ENCODE data around the gene PHETA2. TPM values are rescaled to one million over a fixed set of nuclear protein-coding genes. Genes with fewer than 3 reads are reported as not detected.
A peak's percentile ranks its signal among the peaks of the same experiment; 100 is the strongest.

PHETA2 gene
- total RNA-seq, 1 donor from 2014 or later, result 8.1 TPM

GRCh38 chr22:42066126-42066761, 7.8 kb upstream of the PHETA2 start:
- no peak for DNase-seq (ENCODE audit: low spot score in 2 of 2, unreplicated experiment in 2 of 2)
- Mint-ChIP-seq H3K27me3 (ENCODE audit: low read depth) (no peaks in the 10 kb centered on the region), H3K36me3 (peaks cover 9% of the 10 kb centered on the region), H3K4me1 (peaks cover 11% of the 10 kb centered on the region), H3K9me3 (no peaks in the 10 kb centered on the region), H3K27ac (no peak overlapping the region), H3K4me3 (no peak overlapping the region)
- TF ChIP-seq CTCF (IDR thresholded peaks at IDR 0.05; ENCODE audit: unreplicated experiment), result no peak

- no peaks in the 10 kb centered on the region for H3K27me3 Mint-ChIP-seq (ENCODE audit: low read depth)
- H3K27ac Mint-ChIP-seq, result no peak overlapping the region
- H3K36me3 Mint-ChIP-seq, result peaks cover 9% of the 10 kb centered on the region
- no peak overlapping the region for H3K4me3 Mint-ChIP-seq
- DNase-seq (ENCODE audit: low spot score in 2 of 2, unreplicated experiment in 2 of 2), result peak in 1 of 2 experiments; percentile 34
- no peaks in the 10 kb centered on the region for H3K9me3 Mint-ChIP-seq
- TF ChIP-seq CTCF (IDR thresholded peaks at IDR 0.05; ENCODE audit: unreplicated experiment), result no peak
- H3K4me1 Mint-ChIP-seq, result peaks cover 17% of the 10 kb centered on the region
Observed at GRCh38 chr22:42066937-42067336, 7.1 kb upstream of the PHETA2 start.

- peak in 1 of 2 experiments; percentile 27 for DNase-seq (ENCODE audit: low spot score in 2 of 2, unreplicated experiment in 2 of 2)
- no peak overlapping the region for H3K4me3 Mint-ChIP-seq
- H3K4me1 Mint-ChIP-seq, result peaks cover 22% of the 10 kb centered on the region
- no peak overlapping the region for H3K27ac Mint-ChIP-seq
- H3K27me3 Mint-ChIP-seq (ENCODE audit: low read depth), result no peaks in the 10 kb centered on the region
- peaks cover 9% of the 10 kb centered on the region for H3K36me3 Mint-ChIP-seq
- no peaks in the 10 kb centered on the region for H3K9me3 Mint-ChIP-seq
- TF ChIP-seq CTCF (IDR thresholded peaks at IDR 0.05; ENCODE audit: unreplicated experiment), result no peak
Observed at GRCh38 chr22:42067671-42068251, 6.3 kb upstream of the PHETA2 start.

- no peak overlapping the region for H3K4me3 Mint-ChIP-seq
- TF ChIP-seq CTCF (IDR thresholded peaks at IDR 0.05; ENCODE audit: unreplicated experiment), result no peak
- H3K27me3 Mint-ChIP-seq (ENCODE audit: low read depth), result no peaks in the 10 kb centered on the region
- no peaks in the 10 kb centered on the region for H3K9me3 Mint-ChIP-seq
- peaks cover 27% of the 10 kb centered on the region for H3K4me1 Mint-ChIP-seq
- DNase-seq (ENCODE audit: low spot score in 2 of 2, unreplicated experiment in 2 of 2), result no peak
- H3K36me3 Mint-ChIP-seq, result peaks cover 9% of the 10 kb centered on the region
- no peak overlapping the region for H3K27ac Mint-ChIP-seq
Observed at GRCh38 chr22:42068291-42068690, 5.8 kb upstream of the PHETA2 start.

- Mint-ChIP-seq H3K27me3 (ENCODE audit: low read depth) (no peaks in the 10 kb centered on the region), H3K36me3 (peaks cover 6% of the 10 kb centered on the region), H3K9me3 (no peaks in the 10 kb centered on the region), H3K4me1 (peaks cover 34% of the 10 kb centered on the region), H3K27ac (peak overlapping the region; percentile 89), H3K4me3 (peak overlapping the region; percentile 78)
- no peak for DNase-seq (ENCODE audit: low spot score in 2 of 2, unreplicated experiment in 2 of 2)
- no peak for TF ChIP-seq CTCF (IDR thresholded peaks at IDR 0.05; ENCODE audit: unreplicated experiment)
Observed at GRCh38 chr22:42069801-42070516, 4.1 kb upstream of the PHETA2 start.

Measured in mesothelial cell of epicardium (in vitro differentiated cells).